Calu3 (cell line): Measurements from ENCODE around the gene KLK13. TPM values are rescaled to one million over a fixed set of nuclear protein-coding genes. Genes with fewer than 3 reads are reported as not detected.

Experiments
- BruUV-seq: library from RNA; stranded (reverse); fragments of 400-500 nt; replicated peaks from 2 replicates; lab custom pipeline; 2021; lab: Mats Ljungman, UMichigan
- CTCF ChIA-PET: fragments of 300-600 bp; sonication (Branson Sonifier 250); formaldehyde crosslinking; loops from one replicate; lab custom pipeline; 2022; ENCODE audit warnings: antibody characterized with exemption; lab: Charles Lee
- DNase-seq: peaks from one replicate; pipeline ENCODE4 v3.0.0; 2022
- H3K27ac Mint-ChIP-seq: one replicate; pipeline ENCODE4 v1.8.0; 2022; ENCODE audit warnings: mixed read lengths; ENCODE audit not compliant: unreplicated experiment
- H3K27me3 Mint-ChIP-seq: one replicate; pipeline ENCODE4 v1.8.0; 2022; ENCODE audit warnings: mixed read lengths; ENCODE audit not compliant: unreplicated experiment
- H3K36me3 Mint-ChIP-seq: one replicate; pipeline ENCODE4 v1.8.0; 2022; ENCODE audit warnings: mild to moderate bottlenecking, moderate library complexity, mixed read lengths; ENCODE audit not compliant: insufficient read depth, unreplicated experiment
- H3K4me1 Mint-ChIP-seq: one replicate; pipeline ENCODE4 v1.8.0; 2022; ENCODE audit warnings: mild to moderate bottlenecking, low read depth, mixed read lengths; ENCODE audit not compliant: unreplicated experiment
- H3K4me3 Mint-ChIP-seq: one replicate; pipeline ENCODE4 v1.8.0; 2022; ENCODE audit warnings: mild to moderate bottlenecking, low read depth, moderate library complexity, mixed read lengths; ENCODE audit not compliant: unreplicated experiment
- H3K9me3 Mint-ChIP-seq: one replicate; pipeline ENCODE4 v1.8.0; 2022; ENCODE audit warnings: low read depth, mixed read lengths; ENCODE audit not compliant: unreplicated experiment
- intact Hi-C: fragments of 100-400 bp; cut with micrococcal nuclease; formaldehyde crosslinking; loops from one replicate; pipeline ENCODE4 v1.10.0; 2022; ENCODE audit not compliant: unreplicated experiment
- total RNA-seq: library from RNA; stranded (reverse); gene quantifications from 2 replicates; pipeline ENCODE4 v1.2.3, GENCODE V29; 2022
- TF ChIP-seq, protein P1 (sequence below): fragments of 200-600 bp; IDR thresholded peaks from one replicate; pipeline ENCODE4 v1.8.0; 2022; ENCODE audit warnings: antibody characterized with exemption; ENCODE audit not compliant: unreplicated experiment

The KLK13 gene
- total RNA-seq, 1 experiment from 2014 or later, result not detected

DNA sequence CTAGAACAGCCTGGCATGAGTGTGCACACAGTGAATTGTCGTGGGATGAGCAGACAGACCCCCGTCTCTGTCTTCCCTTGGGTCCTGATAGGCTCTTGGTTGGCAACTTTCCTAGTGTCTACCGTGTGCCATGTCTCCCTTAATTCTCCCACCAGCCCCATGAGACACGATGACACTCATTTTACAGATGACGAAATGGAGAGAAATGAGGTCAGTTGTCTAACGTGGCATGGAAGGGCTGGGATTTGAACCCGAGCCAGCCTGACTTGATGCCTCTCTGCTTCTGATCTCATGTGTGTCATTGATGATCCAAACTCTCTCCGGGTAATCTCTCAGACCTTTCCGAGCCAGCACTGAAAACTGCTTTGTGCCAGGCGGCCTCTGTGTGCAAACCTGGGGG is 26.2 kb upstream of the KLK13 start:
- intact Hi-C loops, result no loop called here
- no peak for DNase-seq
- CTCF ChIA-PET, result interaction anchor here (0.7 to 1.2 kb wide), 2 partner anchors 12 to 70 kb away, joined by 4 read pairs; no protein-coding TSS in a partner anchor
- Mint-ChIP-seq H3K27me3 (peaks cover 12% of the 10 kb centered on the region), H3K4me3 (no peak overlapping the region), H3K9me3 (no peaks in the 10 kb centered on the region), H3K36me3 (peaks cover 15% of the 10 kb centered on the region), H3K27ac (no peak overlapping the region), H3K4me1 (peaks cover 38% of the 10 kb centered on the region)
- no TSS peak for BruUV-seq
- TF ChIP-seq, protein P1, sequence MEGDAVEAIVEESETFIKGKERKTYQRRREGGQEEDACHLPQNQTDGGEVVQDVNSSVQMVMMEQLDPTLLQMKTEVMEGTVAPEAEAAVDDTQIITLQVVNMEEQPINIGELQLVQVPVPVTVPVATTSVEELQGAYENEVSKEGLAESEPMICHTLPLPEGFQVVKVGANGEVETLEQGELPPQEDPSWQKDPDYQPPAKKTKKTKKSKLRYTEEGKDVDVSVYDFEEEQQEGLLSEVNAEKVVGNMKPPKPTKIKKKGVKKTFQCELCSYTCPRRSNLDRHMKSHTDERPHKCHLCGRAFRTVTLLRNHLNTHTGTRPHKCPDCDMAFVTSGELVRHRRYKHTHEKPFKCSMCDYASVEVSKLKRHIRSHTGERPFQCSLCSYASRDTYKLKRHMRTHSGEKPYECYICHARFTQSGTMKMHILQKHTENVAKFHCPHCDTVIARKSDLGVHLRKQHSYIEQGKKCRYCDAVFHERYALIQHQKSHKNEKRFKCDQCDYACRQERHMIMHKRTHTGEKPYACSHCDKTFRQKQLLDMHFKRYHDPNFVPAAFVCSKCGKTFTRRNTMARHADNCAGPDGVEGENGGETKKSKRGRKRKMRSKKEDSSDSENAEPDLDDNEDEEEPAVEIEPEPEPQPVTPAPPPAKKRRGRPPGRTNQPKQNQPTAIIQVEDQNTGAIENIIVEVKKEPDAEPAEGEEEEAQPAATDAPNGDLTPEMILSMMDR, result no peak

- H3K9me3 Mint-ChIP-seq, result no peaks in the 10 kb centered on the region
- intact Hi-C loops, result no loop called here
Observed at GRCh38 chr19:51090471-51090870, 25.6 kb upstream of the KLK13 start.

GRCh38 chr19:51089786-51090185 is 24.9 kb upstream of the KLK13 start:
- H3K4me1 Mint-ChIP-seq, result peaks cover 38% of the 10 kb centered on the region
- TF ChIP-seq, protein P1, result no peak
- no TSS peak for BruUV-seq
- no peak for DNase-seq
- no peak overlapping the region for H3K27ac Mint-ChIP-seq
- H3K36me3 Mint-ChIP-seq, result peaks cover 15% of the 10 kb centered on the region
- intact Hi-C loops, result no loop called here
- H3K9me3 Mint-ChIP-seq, result no peaks in the 10 kb centered on the region
- CTCF ChIA-PET, result interaction anchor here (0.8 to 1.2 kb wide), 2 partner anchors 69 to 73 kb away, joined by 3 to 4 read pairs; no protein-coding TSS in a partner anchor
- H3K27me3 Mint-ChIP-seq, result peaks cover 12% of the 10 kb centered on the region
- H3K4me3 Mint-ChIP-seq, result no peak overlapping the region

More at GRCh38 chr19:51090471-51090870, 25.6 kb upstream of the KLK13 start:
- Mint-ChIP-seq H3K4me3 (no peak overlapping the region), H3K36me3 (peaks cover 15% of the 10 kb centered on the region), H3K27ac (no peak overlapping the region), H3K4me1 (peaks cover 38% of the 10 kb centered on the region), H3K27me3 (peaks cover 12% of the 10 kb centered on the region)
- no peak for DNase-seq
- CTCF ChIA-PET, result interaction anchor here (0.8 to 1.2 kb wide), 2 partner anchors 69 to 73 kb away, joined by 3 to 4 read pairs; no protein-coding TSS in a partner anchor
- TF ChIP-seq, protein P1, result no peak
- BruUV-seq, result no TSS peak

GRCh38 chr19:51086153-51086850 is 21.4 kb upstream of the KLK13 start:
- peaks cover 8% of the 10 kb centered on the region for H3K36me3 Mint-ChIP-seq
- H3K27ac Mint-ChIP-seq, result no peak overlapping the region
- TF ChIP-seq, protein P1, result no peak
- peaks cover 47% of the 10 kb centered on the region for H3K27me3 Mint-ChIP-seq
- H3K4me3 Mint-ChIP-seq, result no peak overlapping the region
- no peaks in the 10 kb centered on the region for H3K9me3 Mint-ChIP-seq
- intact Hi-C loops, result no loop called here
- BruUV-seq, result no TSS peak
- no peak for DNase-seq
- H3K4me1 Mint-ChIP-seq, result peaks cover 8% of the 10 kb centered on the region
- CTCF ChIA-PET, result interaction anchor here (0.7 kb wide), 1 partner anchor 65 kb away, joined by 3 read pairs; no protein-coding TSS in a partner anchor
